ENCODE measurements around the gene C5.

C5 gene

GRCh38 chr9:120902569-120903535 is 147.2 kb downstream of the C5 start:
- Histone ChIP-seq H2AFZ (ENCODE audit: low read length) (no peak overlapping the region), H3K4me2 (ENCODE audit: low read length) (peak overlapping the region; percentile 49), H3K4me1 (ENCODE audit: insufficient read depth, low read length, severe bottlenecking) (peaks cover 61% of the 10 kb centered on the region), H3F3A (ENCODE audit: insufficient read depth, low read length) (peaks cover 10% of the 10 kb centered on the region), H4K20me1 (ENCODE audit: insufficient read depth, low read length) (no peaks in the 10 kb centered on the region), H3K27ac (ENCODE audit: low read depth, low read length, poor library complexity, severe bottlenecking) (peak overlapping the region; percentile 97), H3K4me3 (ENCODE audit: low read depth, low read length, poor library complexity, severe bottlenecking) (no peak overlapping the region), H3K79me2 (ENCODE audit: insufficient read depth, low read length) (no peaks in the 10 kb centered on the region), H3K9me3 (ENCODE audit: low read length) (no peaks in the 10 kb centered on the region), H3K27me3 (ENCODE audit: insufficient read depth, low read length) (no peaks in the 10 kb centered on the region), H3K9ac (ENCODE audit: low read length) (peak overlapping the region; percentile 63), H3K9me2 (ENCODE audit: low read depth, low read length) (no peaks in the 10 kb centered on the region), H3K36me3 (ENCODE audit: insufficient read depth, low read length) (no peaks in the 10 kb centered on the region)
- TF ChIP-seq EZH2 (IDR thresholded peaks at IDR 0.05; ENCODE audit: borderline replicate concordance, low read length) (no peak), CTCF (IDR thresholded peaks at IDR 0.05; ENCODE audit: low read length) (no peak)

All from OCI-LY1 (cell line).